Superior temporal gyrus (tissue), 1 donor: ENCODE results near the gene DNM3.
A peak's percentile ranks its signal among the peaks of the same experiment; 100 is the strongest.

Source experiments
- DNase-seq: peaks from one replicate; pipeline ENCODE4 v3.0.0-alpha.2; 2016; ENCODE audit errors: extremely low spot score

The DNM3 gene

GRCh38 chr1:172238158-172238557, 396.9 kb downstream of the DNM3 start:
- DNase-seq: no peak

GRCh38 chr1:172238965-172239364, 397.7 kb downstream of the DNM3 start:
- no peak for DNase-seq

GRCh38 chr1:172239901-172240300, 398.6 kb downstream of the DNM3 start:
- DNase-seq: no peak

GRCh38 chr1:172241540-172241939, 400.2 kb downstream of the DNM3 start:
- DNase-seq: no peak

- no peak for DNase-seq
Measured at GRCh38 chr1:172244865-172245264, 403.6 kb downstream of the DNM3 start.

GRCh38 chr1:172245788-172246187, 404.5 kb downstream of the DNM3 start:
- DNase-seq: no peak

GRCh38 chr1:172246521-172247390, 405.5 kb downstream of the DNM3 start:
- DNase-seq: no peak

- no peak for DNase-seq
Measured at GRCh38 chr1:172251486-172251885, 410.2 kb downstream of the DNM3 start.

- DNase-seq: no peak
Measured at GRCh38 chr1:172252321-172252720, 411.0 kb downstream of the DNM3 start.

GRCh38 chr1:172252958-172253357, 411.7 kb downstream of the DNM3 start:
- no peak for DNase-seq

GRCh38 chr1:172254521-172255222, 413.4 kb downstream of the DNM3 start:
- DNase-seq: no peak

GRCh38 chr1:172255223-172255560, 413.9 kb downstream of the DNM3 start:
- DNase-seq: no peak

GRCh38 chr1:172265905-172266304, 424.6 kb downstream of the DNM3 start:
- no peak for DNase-seq

GRCh38 chr1:172266528-172267174, 425.4 kb downstream of the DNM3 start:
- DNase-seq: no peak

- no peak for DNase-seq
Measured at GRCh38 chr1:172268237-172268636, 426.9 kb downstream of the DNM3 start.

- DNase-seq: no peak
Measured at GRCh38 chr1:172269084-172269483, 427.8 kb downstream of the DNM3 start.

- DNase-seq: no peak
Measured at GRCh38 chr1:172269644-172270043, 428.3 kb downstream of the DNM3 start.

GRCh38 chr1:172270605-172271004, 429.3 kb downstream of the DNM3 start:
- peak; percentile 43 for DNase-seq

GRCh38 chr1:172272087-172272486, 430.8 kb downstream of the DNM3 start:
- DNase-seq: no peak

- no peak for DNase-seq
Measured at GRCh38 chr1:172273647-172274396, 432.5 kb downstream of the DNM3 start.

GRCh38 chr1:172275478-172275877, 434.2 kb downstream of the DNM3 start:
- no peak for DNase-seq
